NCI-H1694 (cell line): ENCODE results near the gene UBE2V1.
A peak's percentile ranks its signal among the peaks of the same experiment; 100 is the strongest.

Source experiments
- DNase-seq: peaks from one replicate; lab custom pipeline; 2025; lab: John Stamatoyannopoulos, UW

UBE2V1 gene

GRCh38 chr20:50043573-50044352 is 69.2 kb downstream of the UBE2V1 start:
- no peak for DNase-seq

GRCh38 chr20:50042370-50043313 is 70.3 kb downstream of the UBE2V1 start:
- DNase-seq: no peak

- no peak for DNase-seq
These were observed 71.6 kb downstream of the UBE2V1 start for GRCh38 chr20:50041246-50041873.

GRCh38 chr20:50040432-50041245 is 72.3 kb downstream of the UBE2V1 start:
- DNase-seq: no peak

GRCh38 chr20:50039706-50040431 is 73.1 kb downstream of the UBE2V1 start:
- no peak for DNase-seq

GRCh38 chr20:50038574-50038991 is 74.4 kb downstream of the UBE2V1 start:
- DNase-seq: no peak

- no peak for DNase-seq
These were observed 74.8 kb downstream of the UBE2V1 start for GRCh38 chr20:50038169-50038568.

GRCh38 chr20:50037575-50037974 is 75.4 kb downstream of the UBE2V1 start:
- no peak for DNase-seq

- DNase-seq: no peak
These were observed 75.8 kb downstream of the UBE2V1 start for GRCh38 chr20:50037123-50037522.

- no peak for DNase-seq
These were observed 76.2 kb downstream of the UBE2V1 start for GRCh38 chr20:50036703-50037102.

GRCh38 chr20:50034567-50035180 is 78.3 kb downstream of the UBE2V1 start:
- DNase-seq: peak; percentile 48

GRCh38 chr20:50032955-50033666 is 79.8 kb downstream of the UBE2V1 start:
- no peak for DNase-seq
